Measurements from ENCODE around the gene TRIML1. TPM values are rescaled to one million over a fixed set of nuclear protein-coding genes. Genes with fewer than 3 reads are reported as not detected.

Gene TRIML1
- total and polyA plus RNA-seq, 2 of the 13 experiments (the other 11 are each of a cell fraction or from before 2014, with no cell fraction given) = not detected

Small RNA genes within 50 kb of the gene (small RNA-seq; reads per million reads assigned to genes)
- 0 reads per million in 3 experiments for gene RNU6-173P (ENCODE audit: insufficient read depth in 2 of 3, insufficient read length in 3 of 3, low read depth in 2 of 3, low replicate concordance in 1 of 3)

Other genes with a start within 250 kb of the TRIML1 start
- not detected in 2 replicates for gene ZFP42, start 143.7 kb upstream of the TRIML1 start, total RNA-seq (2016; rRNA removed; fragmentation: Illumina TruSeq; extraction: Trizol)
- not detected in 2 replicates for gene ZFP42, start 143.7 kb upstream of the TRIML1 start, polyA plus RNA-seq (2011; rRNA removed)
- gene TRIML2, start 29.8 kb upstream of the TRIML1 start, total RNA-seq (2016; rRNA removed; fragmentation: Illumina TruSeq; extraction: Trizol) = not detected in 2 replicates
- gene TRIML2, start 29.8 kb upstream of the TRIML1 start, polyA plus RNA-seq (2011; rRNA removed) = not detected in 2 replicates

All from HepG2 (cell line).